ENCODE data around the gene CNTNAP5. TPM values are rescaled to one million over a fixed set of nuclear protein-coding genes. Genes with fewer than 3 reads are reported as not detected.

The CNTNAP5 gene
- total RNA-seq, 1 donor, result not detected

DNA sequence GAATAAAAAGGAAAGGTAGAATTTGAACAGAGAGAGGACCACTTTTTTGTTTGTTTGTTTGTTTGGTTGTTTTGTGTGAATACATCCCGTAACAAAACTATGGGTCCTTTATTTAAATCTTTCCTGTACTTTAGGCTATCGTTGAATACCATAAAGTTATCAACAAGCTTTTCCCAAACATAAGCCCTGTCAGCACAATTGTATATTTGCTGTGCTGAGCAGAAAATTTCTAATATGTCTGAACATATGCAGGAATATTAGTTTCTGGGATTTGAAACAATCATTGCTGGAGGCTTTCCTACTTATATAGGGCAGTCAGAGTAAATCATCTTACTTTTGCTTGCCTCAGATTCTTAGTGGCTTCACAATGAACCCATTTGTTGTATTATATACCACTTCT is 536.4 kb downstream of the CNTNAP5 start:
- Histone ChIP-seq H3K9me3 (ENCODE audit: low read depth, low read length) (no peaks in the 10 kb centered on the region), H3K27me3 (ENCODE audit: insufficient read depth, low read length) (no peaks in the 10 kb centered on the region), H3K4me1 (ENCODE audit: insufficient read depth, low read length) (no peaks in the 10 kb centered on the region), H3K4me3 (ENCODE audit: low read length) (no peak overlapping the region)

DNA sequence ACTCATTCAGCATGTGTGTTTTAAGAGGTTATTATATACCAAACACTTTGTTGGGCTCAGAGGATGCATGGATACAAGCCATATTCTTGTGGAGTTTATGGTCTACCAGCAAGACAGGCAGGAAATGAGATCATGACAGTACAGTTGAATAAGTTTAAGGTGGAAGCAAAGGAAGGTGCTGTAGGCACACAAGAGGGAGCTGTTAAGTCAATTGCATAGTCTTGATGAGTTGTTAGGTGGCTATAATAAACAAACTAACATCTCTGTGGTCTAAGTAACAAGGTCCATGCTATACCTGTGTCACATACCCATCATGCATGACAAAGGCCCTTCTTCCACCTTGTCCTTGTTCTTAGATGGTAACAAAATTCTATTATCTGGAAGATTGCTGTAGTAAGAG is 538.3 kb downstream of the CNTNAP5 start:
- no peaks in the 10 kb centered on the region for H3K27me3 ChIP-seq (ENCODE audit: insufficient read depth, low read length)
- H3K4me1 ChIP-seq (ENCODE audit: insufficient read depth, low read length), result no peaks in the 10 kb centered on the region
- H3K9me3 ChIP-seq (ENCODE audit: low read depth, low read length), result no peaks in the 10 kb centered on the region
- H3K4me3 ChIP-seq (ENCODE audit: low read length), result no peak overlapping the region

DNA sequence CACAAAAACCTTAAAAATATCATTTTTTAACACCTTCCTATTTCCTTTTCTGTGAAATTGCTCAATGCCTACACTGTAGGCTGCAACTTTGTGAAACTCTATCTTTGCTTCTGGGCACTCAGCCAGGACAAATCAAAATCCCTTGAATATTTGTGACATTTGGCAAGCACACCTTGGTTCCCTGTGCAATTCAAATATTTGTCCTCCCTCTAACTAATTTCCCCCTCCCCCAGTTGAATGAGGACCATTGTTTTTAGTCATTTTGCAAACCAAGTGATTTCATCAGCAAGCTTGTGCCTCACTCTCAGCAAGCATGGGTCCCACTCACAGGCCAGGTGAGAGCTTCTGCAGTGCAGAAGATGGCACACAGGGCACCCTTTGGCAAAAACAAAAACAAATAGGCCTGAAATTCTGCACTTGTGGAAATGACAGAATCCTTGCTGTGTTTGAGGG is 541.5 kb downstream of the CNTNAP5 start:
- Histone ChIP-seq H3K4me3 (ENCODE audit: low read length) (no peak overlapping the region), H3K4me1 (ENCODE audit: insufficient read depth, low read length) (no peaks in the 10 kb centered on the region), H3K9me3 (ENCODE audit: low read depth, low read length) (no peaks in the 10 kb centered on the region), H3K27me3 (ENCODE audit: insufficient read depth, low read length) (no peaks in the 10 kb centered on the region)

DNA sequence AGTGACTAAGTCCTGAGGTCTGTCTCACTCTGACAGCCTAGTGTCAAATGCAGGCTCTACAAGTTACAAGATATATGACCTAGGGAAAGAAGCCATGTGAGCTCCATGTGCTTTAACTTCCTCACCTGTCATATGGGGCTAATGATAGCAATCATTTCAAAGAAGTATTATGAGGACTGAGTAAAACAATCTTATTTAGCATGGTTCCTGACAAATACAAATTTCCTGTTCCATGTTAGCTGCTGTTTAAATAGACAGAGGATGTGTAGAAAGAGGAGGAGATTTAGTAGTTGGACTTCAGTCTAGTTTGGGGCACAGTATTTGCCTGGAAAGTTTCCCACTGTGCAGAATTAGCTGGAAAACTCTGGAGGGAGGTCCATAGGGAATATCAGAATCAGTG is 545.8 kb downstream of the CNTNAP5 start:
- no peaks in the 10 kb centered on the region for H3K27me3 ChIP-seq (ENCODE audit: insufficient read depth, low read length)
- no peak overlapping the region for H3K4me3 ChIP-seq (ENCODE audit: low read length)
- no peaks in the 10 kb centered on the region for H3K9me3 ChIP-seq (ENCODE audit: low read depth, low read length)
- no peaks in the 10 kb centered on the region for H3K4me1 ChIP-seq (ENCODE audit: insufficient read depth, low read length)

DNA sequence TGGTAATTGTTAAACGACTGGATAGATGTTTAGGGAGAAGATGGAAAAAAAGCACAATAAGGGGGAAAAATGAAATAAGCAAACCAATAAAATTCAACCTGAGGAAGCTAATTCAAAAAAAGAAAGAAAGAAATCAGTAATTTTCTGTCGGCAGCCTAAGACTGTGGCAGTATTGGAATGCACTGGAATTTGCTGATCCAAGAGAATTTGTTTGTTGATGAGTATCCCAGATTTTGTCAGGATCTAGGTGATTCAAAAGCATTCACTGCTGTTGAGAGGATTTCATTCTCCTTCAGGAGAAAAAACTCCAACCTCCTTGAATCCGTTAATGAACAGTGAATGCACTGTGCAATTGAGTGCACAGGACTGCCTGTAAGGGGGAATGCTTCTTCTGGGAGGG is 546.7 kb downstream of the CNTNAP5 start:
- Histone ChIP-seq H3K27me3 (ENCODE audit: insufficient read depth, low read length) (no peaks in the 10 kb centered on the region), H3K9me3 (ENCODE audit: low read depth, low read length) (no peaks in the 10 kb centered on the region), H3K4me1 (ENCODE audit: insufficient read depth, low read length) (no peaks in the 10 kb centered on the region), H3K4me3 (ENCODE audit: low read length) (no peak overlapping the region)

DNA sequence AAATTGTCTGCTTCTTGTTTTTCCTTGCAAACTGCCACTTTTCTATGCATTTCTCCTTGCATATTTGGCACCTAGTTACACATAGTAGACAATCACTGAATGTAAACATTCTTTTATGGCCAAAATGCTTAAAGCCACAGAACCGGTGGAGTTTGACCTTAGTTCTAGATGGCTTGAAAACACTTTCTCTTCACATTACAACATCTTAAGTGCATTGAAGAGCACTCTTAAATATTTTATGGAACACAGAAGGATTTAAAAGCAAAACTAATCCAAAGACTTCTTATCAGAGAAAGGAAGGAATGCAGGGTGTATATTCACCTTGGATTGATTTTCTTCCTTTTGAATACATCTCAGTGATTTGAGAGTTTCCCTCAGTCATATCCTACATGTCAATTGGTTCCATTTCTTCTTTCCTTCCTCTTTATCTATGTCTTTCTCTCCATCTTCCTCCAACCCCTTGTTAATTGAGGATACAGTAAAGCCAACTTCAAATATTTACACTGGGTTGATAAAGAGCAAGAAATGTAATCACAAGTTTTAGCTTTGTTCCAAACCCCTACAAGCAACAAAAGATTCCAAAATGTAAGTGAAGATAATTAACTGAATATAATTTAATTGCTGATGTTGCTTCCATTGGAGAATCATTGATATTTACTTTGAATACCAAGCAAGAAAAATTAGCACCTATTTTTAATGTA is 548.0 kb downstream of the CNTNAP5 start:
- no peaks in the 10 kb centered on the region for H3K9me3 ChIP-seq (ENCODE audit: low read depth, low read length)
- H3K4me3 ChIP-seq (ENCODE audit: low read length), result no peak overlapping the region
- no peaks in the 10 kb centered on the region for H3K27me3 ChIP-seq (ENCODE audit: insufficient read depth, low read length)
- no peaks in the 10 kb centered on the region for H3K4me1 ChIP-seq (ENCODE audit: insufficient read depth, low read length)

DNA sequence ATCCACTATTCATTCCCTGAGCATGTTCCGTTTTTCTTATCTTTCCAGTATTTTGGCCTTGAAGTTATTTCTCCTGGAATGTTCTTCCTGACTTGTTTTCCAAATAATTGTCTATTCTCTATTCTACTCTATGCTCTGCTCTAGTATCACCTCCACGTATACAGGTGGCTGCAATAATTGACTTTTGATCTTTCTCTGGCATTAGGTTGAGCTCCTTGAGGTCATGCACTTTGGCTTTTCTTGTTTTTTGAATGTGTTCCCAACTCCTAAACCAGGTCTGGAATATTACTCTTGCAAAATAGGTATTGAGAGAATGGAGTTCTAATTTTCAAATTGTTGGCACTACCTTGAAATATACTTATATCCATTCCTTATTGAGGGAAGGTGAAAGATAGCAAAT is 550.4 kb downstream of the CNTNAP5 start:
- Histone ChIP-seq H3K27me3 (ENCODE audit: insufficient read depth, low read length) (no peaks in the 10 kb centered on the region), H3K9me3 (ENCODE audit: low read depth, low read length) (no peaks in the 10 kb centered on the region), H3K4me3 (ENCODE audit: low read length) (no peak overlapping the region), H3K4me1 (ENCODE audit: insufficient read depth, low read length) (no peaks in the 10 kb centered on the region)

DNA sequence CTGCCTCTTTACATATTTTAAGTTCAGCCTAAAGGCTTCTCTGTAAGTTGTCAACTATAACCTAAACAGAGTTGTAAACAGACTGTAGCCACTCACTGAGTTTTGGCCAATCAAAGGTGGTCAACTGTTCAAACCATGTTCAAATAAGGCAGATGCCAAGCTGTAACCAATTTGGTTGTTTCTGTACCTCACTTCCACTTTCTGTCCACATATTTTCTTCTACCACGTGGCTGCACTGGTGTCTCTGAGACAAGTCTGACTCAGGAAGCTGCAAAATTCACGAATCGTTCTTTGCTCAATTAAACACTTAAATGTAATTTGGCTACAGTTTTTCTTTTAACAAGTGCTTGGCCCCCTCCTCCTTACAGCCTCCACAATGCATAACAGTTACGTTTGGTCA is 555.2 kb downstream of the CNTNAP5 start:
- H3K4me3 ChIP-seq (ENCODE audit: low read length), result no peak overlapping the region
- H3K9me3 ChIP-seq (ENCODE audit: low read depth, low read length), result no peaks in the 10 kb centered on the region
- H3K27me3 ChIP-seq (ENCODE audit: insufficient read depth, low read length), result no peaks in the 10 kb centered on the region
- H3K4me1 ChIP-seq (ENCODE audit: insufficient read depth, low read length), result no peaks in the 10 kb centered on the region

DNA sequence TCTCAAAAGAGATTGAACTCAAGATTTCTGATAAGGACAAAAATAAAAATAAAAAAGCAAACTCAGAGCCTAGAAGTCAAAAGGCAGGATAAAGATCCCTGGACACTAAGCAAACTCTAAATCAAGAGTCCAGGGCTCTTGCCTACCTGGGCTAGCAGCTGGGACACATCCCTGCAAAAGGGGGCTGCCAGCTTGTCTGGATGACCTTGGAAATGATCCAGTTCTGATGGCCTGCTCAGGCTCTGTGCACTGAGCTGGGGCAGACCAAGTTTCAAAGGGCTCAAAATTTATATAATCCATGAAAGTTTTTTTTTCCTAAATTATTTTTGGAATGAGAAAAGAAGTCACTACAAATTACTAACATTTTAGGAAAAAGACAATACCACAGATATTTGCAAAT is 557.3 kb downstream of the CNTNAP5 start:
- Histone ChIP-seq H3K27me3 (ENCODE audit: insufficient read depth, low read length) (no peaks in the 10 kb centered on the region), H3K4me1 (ENCODE audit: insufficient read depth, low read length) (no peaks in the 10 kb centered on the region), H3K4me3 (ENCODE audit: low read length) (no peak overlapping the region), H3K9me3 (ENCODE audit: low read depth, low read length) (no peaks in the 10 kb centered on the region)

DNA sequence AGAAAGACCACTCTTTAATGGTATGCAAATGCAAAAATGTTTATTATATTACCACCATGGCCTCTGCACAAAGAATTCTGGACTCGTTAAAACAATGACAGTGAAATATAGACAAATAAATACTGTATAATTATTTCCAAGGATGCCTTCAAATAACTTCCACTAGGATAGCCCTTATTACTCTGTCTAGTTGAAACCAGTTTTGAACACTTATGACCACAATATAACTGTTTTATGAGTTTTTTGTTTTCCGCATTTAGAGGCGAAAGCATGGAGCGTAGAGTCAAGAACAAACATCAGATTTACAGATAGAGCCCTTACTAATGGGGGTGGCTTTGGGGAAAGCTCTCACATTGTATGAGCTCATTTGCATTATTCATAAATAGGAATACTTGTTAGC is 559.5 kb downstream of the CNTNAP5 start:
- Histone ChIP-seq H3K4me1 (ENCODE audit: insufficient read depth, low read length) (no peaks in the 10 kb centered on the region), H3K9me3 (ENCODE audit: low read depth, low read length) (no peaks in the 10 kb centered on the region), H3K27me3 (ENCODE audit: insufficient read depth, low read length) (no peaks in the 10 kb centered on the region), H3K4me3 (ENCODE audit: low read length) (no peak overlapping the region)

DNA sequence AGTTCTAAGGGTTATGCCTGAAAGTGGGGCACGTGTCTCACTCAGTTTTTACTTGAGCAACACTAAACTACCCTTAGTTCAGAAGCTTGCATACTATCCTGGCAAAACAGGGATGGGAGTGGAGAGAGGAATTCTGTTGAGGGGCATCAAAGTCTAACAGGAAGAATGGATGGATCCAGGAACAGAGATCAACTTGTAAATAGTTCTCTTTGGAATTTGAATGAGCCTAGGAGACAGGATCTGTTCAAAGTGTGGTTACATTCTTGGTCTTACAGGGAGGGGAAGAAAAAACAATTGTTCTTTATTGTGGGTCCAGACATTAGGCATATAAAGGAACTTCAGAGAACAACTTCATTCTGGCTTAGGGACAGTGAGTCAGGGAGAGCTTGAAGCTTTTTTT is 560.2 kb downstream of the CNTNAP5 start:
- no peak overlapping the region for H3K4me3 ChIP-seq (ENCODE audit: low read length)
- no peaks in the 10 kb centered on the region for H3K4me1 ChIP-seq (ENCODE audit: insufficient read depth, low read length)
- H3K27me3 ChIP-seq (ENCODE audit: insufficient read depth, low read length), result no peaks in the 10 kb centered on the region
- no peaks in the 10 kb centered on the region for H3K9me3 ChIP-seq (ENCODE audit: low read depth, low read length)

DNA sequence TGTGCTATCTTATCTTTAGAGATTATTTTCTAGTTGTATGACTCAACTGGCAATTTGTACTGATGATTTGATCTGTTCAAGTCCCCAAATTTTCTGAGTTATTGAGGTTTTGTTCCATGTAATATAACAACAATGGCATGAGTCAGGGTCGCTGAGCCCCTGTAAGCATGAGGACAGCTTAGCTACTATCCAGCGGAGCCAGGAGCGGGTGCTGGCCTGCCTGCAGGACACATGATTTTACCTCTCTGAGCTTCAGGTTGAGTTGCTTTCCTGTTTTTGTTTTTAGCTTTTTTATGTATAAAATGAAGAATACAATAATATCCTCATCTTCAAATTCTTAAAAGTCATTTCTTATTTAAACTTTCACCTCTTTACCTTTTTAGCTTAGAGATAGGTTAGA is 561.1 kb downstream of the CNTNAP5 start:
- no peaks in the 10 kb centered on the region for H3K4me1 ChIP-seq (ENCODE audit: insufficient read depth, low read length)
- H3K27me3 ChIP-seq (ENCODE audit: insufficient read depth, low read length), result no peaks in the 10 kb centered on the region
- H3K9me3 ChIP-seq (ENCODE audit: low read depth, low read length), result no peaks in the 10 kb centered on the region
- H3K4me3 ChIP-seq (ENCODE audit: low read length), result no peak overlapping the region

DNA sequence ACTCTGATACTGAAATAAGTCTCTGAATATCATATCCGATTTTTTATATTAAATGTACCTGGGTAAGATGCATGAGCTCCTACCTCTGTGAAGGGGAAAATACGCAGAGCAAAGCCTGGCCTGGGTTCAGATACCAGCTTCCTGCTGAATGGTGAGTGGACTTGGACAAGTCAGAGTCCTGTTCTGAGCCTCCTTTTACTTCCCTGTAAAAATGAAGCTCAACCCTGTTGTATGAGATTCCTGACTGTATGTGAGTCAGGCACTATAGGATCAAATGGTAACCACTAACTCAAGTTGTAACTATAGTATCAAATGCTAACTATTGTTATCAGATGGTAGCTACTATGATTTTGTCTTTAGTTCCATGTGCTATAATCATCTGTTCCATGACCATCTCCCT is 561.7 kb downstream of the CNTNAP5 start:
- H3K4me3 ChIP-seq (ENCODE audit: low read length), result no peak overlapping the region
- H3K4me1 ChIP-seq (ENCODE audit: insufficient read depth, low read length), result no peaks in the 10 kb centered on the region
- H3K27me3 ChIP-seq (ENCODE audit: insufficient read depth, low read length), result no peaks in the 10 kb centered on the region
- no peaks in the 10 kb centered on the region for H3K9me3 ChIP-seq (ENCODE audit: low read depth, low read length)

DNA sequence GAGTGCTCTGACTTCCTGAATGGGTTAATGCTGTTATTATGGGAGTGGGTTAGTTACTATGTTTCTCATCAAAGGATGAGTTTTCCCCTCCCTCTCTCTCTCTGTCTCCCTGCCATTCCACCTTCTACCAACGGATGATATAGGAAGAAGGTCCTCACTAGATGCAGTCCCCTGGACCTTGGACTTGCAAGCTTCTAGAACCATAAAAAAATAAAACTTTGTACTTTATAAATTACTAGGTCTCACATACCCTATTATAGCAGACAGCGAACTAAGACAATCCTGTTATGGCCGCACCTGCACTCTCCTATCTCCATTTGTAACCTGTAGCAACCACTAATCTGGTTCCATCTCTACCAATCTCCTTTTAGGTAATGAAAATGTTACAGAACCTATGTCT is 564.9 kb downstream of the CNTNAP5 start:
- Histone ChIP-seq H3K4me1 (ENCODE audit: insufficient read depth, low read length) (no peaks in the 10 kb centered on the region), H3K4me3 (ENCODE audit: low read length) (no peak overlapping the region), H3K9me3 (ENCODE audit: low read depth, low read length) (no peaks in the 10 kb centered on the region), H3K27me3 (ENCODE audit: insufficient read depth, low read length) (no peaks in the 10 kb centered on the region)

DNA sequence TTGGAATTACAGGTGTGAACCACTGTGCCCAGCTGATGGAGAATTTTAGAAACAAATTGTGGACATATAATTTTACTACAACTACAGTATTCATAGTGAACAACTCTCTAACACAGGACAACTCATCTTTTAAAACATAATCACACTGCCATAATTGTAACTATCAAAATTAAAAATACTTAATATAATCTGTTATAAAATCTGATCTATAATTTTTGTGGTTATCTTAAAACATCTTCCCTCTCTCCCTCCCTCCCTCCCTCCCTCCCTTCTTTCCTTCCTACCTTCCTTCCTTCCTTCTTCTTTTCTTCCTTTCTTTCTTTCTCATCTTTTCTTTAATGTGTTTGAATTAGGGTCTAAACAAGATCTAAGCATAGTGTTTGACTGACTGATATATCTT is 577.7 kb downstream of the CNTNAP5 start:
- Histone ChIP-seq H3K27me3 (ENCODE audit: insufficient read depth, low read length) (no peaks in the 10 kb centered on the region), H3K9me3 (ENCODE audit: low read depth, low read length) (peaks cover 6% of the 10 kb centered on the region), H3K4me1 (ENCODE audit: insufficient read depth, low read length) (no peaks in the 10 kb centered on the region), H3K4me3 (ENCODE audit: low read length) (no peak overlapping the region)

DNA sequence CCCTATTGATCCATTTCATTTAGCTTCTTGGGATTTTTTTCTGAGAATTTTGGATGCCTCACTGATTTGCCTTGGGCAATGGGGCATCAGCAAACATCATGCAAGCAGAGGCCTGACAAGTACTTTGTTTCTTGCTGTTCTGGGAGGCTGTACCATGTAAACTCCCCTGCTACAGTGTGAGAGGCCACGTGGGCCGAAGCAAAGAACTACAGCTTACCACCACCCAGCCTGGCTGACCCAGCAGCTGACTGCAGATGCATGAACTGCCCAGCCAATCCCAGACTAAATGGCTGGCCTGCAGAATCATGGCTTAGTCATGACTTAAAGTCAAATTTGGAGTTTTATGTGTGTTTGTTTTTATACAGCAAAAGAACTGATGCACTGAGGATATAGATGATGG is 579.9 kb downstream of the CNTNAP5 start:
- H3K27me3 ChIP-seq (ENCODE audit: insufficient read depth, low read length), result no peaks in the 10 kb centered on the region
- H3K9me3 ChIP-seq (ENCODE audit: low read depth, low read length), result peaks cover 6% of the 10 kb centered on the region
- no peak overlapping the region for H3K4me3 ChIP-seq (ENCODE audit: low read length)

More for the DNA sequence above, 579.9 kb downstream of the CNTNAP5 start:
- H3K4me1 ChIP-seq (ENCODE audit: insufficient read depth, low read length), result no peaks in the 10 kb centered on the region
